HG03108 (cell line): ENCODE data around the gene PRKCE.

Source experiments
- ATAC-seq: cut with Tn5 transposase; IDR thresholded peaks from one replicate; pipeline ENCODE4 v1.9.1; 2021; ENCODE audit warnings: moderate library complexity; ENCODE audit not compliant: unreplicated experiment

The PRKCE gene

DNA sequence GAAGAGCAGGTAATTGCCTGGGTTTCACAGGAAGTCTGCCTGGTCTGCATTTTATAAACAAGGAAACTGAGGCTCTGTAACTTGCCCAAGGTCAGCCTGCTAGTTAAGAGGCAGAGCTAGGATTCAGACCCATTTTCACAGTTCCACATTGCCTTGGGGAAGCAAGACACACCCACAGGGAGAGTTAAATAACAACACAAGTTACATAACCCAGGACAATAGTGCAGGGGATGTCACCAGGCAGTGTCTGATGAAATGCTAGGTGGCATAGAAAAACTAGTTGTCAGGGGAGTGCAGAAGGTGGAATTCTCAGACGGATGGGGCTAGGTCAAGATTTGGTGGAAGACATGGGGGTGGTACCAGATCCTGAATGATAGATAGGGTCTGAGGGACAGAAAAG, 69.7 kb downstream of the PRKCE start:
- ATAC-seq = no peak

DNA sequence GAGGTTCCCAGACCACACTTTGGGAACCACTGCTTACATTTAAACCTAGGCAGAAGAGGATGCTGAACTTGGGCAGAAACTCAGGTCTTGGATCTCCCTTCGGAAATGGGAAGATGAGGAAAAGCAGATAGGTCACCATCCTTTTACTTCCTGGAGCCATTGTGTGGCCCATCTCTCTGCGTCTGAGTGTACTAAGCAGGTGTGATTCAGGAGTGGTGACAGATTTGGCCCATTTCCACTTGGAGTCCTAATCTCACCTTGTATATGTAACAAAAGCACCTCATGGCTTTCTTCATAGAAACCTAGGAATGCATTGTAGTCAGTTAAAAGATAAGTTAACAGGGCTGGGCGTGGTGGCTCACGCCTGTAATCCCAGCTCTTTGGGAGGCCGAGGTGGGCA, 71.0 kb downstream of the PRKCE start:
- no peak for ATAC-seq

DNA sequence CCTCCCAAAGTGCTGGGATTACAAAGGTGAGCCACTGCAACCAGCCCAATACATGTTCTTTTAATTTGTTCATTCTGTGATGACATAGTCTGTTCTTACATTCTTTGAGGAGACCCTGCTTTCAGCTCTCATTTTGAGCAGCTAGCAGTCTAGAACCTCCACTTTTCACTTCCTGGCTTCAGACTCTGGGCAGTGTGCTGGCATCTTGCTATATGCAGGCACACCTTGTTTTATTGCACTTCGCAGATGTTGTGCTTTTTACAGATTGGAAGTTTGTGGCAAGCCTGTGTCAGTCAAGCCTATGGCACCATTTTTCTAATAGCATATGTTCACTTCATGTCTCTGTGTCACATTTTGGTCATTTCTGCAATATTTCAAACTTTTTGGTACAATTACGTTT, 72.4 kb downstream of the PRKCE start:
- ATAC-seq = no peak

DNA sequence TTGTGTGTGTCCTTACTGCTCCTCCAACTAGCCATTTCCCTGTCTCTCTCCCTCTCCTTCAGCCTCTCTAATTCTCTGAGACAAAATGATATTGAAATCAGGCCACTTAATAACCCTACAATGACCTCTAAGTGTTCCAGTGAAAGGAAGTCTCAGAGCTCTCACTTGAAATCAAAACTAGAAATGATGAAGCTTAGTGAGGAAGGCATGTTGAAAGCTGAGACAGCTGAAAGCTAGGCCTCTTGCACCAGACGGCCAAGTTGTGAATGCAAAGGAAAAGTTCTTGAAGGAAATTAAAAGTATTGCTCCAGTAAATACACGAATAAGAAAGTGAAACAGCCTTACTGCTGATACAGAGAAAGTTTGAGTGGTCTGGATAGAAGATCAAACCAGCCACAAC, 72.9 kb downstream of the PRKCE start:
- no peak for ATAC-seq

- ATAC-seq = no peak
Observed at GRCh38 chr2:45725731-45726130, 74.3 kb downstream of the PRKCE start.

GRCh38 chr2:45726188-45726587, 74.7 kb downstream of the PRKCE start:
- no peak for ATAC-seq

GRCh38 chr2:45728458-45728942, 77.0 kb downstream of the PRKCE start:
- peak; percentile 79 for ATAC-seq

DNA sequence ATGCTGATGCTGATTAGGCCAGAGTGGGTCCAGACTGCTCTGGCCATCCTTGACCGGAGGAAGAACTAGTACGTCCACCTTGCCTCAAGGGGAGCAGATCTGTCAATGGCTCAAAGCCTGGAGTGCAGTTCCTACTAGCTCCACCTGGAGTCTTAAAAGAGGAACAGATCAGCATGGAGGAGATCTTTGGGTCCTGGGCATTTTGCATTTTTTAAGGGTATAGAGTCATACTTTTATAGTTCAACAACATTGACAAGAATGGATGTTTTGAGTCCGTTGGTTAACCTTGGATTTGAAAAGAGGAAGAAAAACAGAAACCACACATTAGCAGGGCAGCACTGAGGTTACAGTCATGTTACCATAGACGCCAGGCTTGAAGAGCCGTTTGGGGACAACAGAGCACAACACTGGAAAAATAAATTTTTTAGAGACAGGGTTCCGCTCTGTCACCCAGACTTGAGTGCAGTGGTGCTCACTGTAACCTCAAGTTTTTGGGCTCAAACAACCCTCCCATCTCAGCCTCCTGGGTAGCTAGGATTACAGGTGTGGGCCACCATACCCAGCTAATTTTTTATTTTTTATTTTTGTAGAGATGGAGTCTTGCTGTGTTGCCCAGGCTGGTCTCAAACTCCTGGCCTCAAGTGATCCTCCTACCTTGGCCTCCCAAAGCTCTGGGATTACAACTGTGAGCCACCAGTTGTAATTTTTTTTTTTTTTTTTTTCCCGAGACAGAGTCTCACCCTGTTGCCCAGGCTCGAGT, 78.5 kb downstream of the PRKCE start:
- peak; percentile 51 for ATAC-seq

- ATAC-seq = no peak
Observed at GRCh38 chr2:45731141-45731540, 79.7 kb downstream of the PRKCE start.

DNA sequence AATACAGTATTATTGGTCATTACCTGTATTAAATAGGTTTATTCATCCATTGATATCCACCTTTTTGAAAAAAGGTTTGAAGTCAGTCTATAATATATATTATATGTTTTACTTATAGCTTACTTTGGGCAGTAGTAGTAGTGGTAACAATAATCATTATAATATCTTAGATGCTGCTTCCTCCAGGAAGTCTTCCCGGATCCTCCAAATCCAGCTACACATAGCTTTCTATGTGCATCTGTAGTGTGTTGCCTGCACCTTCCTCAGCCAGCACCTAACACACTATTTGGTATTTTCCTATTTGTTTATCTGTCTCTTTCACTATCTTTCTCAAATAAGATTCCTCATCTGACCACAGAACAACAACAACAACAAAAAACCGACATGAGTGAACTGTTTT, 81.0 kb downstream of the PRKCE start:
- ATAC-seq = no peak

GRCh38 chr2:45732946-45733345, 81.5 kb downstream of the PRKCE start:
- no peak for ATAC-seq

GRCh38 chr2:45734336-45734735, 82.9 kb downstream of the PRKCE start:
- ATAC-seq = no peak

GRCh38 chr2:45734952-45735351, 83.5 kb downstream of the PRKCE start:
- ATAC-seq = no peak

- ATAC-seq = no peak
Observed at GRCh38 chr2:45736757-45737704, 85.6 kb downstream of the PRKCE start.

DNA sequence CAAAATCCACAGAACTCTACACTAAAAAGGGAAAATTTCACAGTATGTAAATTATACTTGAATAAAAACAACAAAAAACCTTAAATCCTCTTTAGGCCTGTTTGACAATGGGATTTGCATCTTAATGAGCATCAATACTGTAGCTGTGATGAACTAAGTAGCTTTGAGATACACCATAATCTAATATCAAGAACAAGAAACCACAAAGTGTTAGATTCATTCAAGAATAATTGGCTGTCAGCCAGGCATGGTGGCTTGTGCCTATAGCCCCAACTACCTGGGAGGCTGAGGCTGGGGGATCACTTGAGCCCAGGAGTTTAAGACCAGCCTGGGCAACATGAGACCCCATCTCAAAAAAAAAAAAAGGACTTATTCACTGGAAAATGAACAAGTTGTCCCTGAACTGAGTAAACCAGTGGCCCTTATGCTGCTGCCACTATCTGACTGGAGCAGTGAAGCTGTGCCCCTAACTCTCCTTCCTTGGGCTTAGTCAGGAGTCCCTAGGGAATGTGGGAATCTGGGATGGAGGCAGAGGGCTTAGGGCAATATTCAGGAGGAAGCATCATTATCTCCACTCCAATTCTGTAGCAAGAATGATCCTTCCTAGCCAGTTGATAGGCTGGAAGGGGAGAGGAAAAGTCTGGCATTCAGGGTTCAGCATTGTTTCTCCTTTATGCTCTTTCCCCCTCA, 88.5 kb downstream of the PRKCE start:
- no peak for ATAC-seq

DNA sequence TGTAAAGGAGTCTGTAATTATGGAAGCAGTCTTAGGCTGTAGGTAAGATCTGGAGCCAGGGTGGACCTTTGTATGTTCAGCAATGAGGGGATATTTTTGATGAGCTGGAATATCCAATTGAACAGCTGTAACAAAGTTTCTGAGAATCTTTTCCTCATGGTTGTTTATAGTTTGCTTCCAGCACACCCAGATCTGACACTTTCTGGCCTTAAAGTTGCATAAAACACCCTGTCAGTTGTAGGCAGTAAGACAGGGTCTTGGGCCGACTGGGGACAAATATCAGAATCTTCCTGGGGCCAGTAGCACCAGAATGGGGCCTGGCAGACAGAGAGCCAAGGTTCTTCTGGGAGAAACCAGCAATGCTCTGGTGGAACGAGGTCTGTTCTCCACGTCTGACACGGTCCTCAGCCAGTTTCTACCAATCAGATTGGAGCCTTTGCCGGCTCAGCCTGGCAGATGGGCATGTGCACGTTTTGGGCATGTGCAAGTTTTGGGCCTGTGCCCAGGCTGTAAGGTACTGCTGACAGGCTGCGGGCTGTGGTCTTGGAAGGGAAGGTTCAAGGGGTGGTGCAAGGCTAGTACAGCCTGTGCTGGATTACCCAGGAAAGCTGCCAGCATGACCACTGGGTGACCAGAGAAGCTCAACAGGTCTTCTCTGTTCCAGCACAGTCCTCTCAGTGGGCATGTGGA, 89.8 kb downstream of the PRKCE start:
- no peak for ATAC-seq

DNA sequence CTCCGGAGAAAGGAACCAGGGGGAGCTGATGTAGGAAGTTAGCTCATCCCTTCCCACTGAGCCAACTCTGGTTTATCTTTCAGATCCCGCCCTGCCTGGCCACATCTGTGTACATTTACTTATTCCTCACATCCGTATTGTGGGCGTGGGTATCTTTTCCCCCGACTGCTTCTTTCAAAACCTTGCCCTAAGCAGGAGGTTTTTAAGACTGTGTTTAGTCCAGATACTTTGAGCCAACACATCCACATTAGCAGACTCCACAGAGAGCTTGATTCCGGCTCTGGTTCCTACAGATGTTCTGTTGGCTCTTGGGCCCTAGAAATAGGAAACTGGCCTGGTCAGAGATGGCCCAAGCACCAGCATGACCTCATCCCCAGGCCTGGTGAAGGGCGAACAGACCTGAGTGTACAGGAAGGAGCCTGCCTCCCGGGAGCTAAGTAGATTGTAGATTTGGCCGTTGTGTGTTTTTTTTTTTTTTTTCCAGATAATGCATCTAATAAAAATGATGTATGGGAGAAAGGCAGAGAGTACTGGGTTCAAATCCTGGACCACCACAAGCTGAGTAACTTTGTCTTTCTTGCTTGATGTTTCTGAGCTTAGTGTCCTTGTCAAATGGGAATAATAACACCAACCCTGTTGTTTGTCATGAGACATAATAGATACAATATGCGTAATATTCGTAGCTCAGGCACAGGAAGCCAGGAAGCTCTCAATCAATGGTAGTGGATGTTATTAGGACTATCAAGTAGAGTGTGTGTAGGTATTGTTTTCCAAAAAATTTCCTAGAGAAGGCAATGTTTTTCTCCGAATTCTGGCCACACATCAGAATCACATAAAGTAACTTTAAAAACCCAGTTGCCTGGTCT, 92.3 kb downstream of the PRKCE start:
- ATAC-seq = no peak

GRCh38 chr2:45745231-45745630, 93.8 kb downstream of the PRKCE start:
- no peak for ATAC-seq

DNA sequence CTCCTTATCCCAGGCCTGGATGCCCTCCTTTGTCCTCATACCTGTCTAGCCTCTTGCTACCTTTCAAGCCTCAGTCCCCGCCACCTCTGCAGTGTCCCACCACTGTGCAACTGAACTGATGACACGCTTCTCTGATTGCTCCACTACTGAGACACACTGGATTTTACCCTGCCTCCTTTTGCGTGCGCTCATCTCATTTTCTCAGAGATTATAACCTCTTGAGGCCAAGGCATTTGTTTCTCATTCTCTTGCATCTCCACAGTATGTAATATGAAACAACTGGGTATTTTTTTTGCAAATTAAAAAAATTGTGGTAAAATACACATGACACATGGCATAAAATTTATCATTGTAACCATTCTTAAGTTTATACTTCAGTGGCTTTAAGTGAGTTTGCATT, 95.4 kb downstream of the PRKCE start:
- ATAC-seq = no peak

GRCh38 chr2:45747363-45747762, 95.9 kb downstream of the PRKCE start:
- no peak for ATAC-seq
